DMS114 treated with DMSO at 0.1 percent for 48 hours (cell line): ENCODE measurements around the gene CTNNBL1.
"Not testable (repeated sequence)": the region's sequence is repeated elsewhere in the genome, so short reads cannot be mapped to it uniquely, and the experiment has no call there.

Source experiments
- DNase-seq: peaks from one replicate; lab custom pipeline; 2025; ENCODE audit not compliant: unreplicated experiment; lab: John Stamatoyannopoulos, UW

Gene CTNNBL1, protein sequence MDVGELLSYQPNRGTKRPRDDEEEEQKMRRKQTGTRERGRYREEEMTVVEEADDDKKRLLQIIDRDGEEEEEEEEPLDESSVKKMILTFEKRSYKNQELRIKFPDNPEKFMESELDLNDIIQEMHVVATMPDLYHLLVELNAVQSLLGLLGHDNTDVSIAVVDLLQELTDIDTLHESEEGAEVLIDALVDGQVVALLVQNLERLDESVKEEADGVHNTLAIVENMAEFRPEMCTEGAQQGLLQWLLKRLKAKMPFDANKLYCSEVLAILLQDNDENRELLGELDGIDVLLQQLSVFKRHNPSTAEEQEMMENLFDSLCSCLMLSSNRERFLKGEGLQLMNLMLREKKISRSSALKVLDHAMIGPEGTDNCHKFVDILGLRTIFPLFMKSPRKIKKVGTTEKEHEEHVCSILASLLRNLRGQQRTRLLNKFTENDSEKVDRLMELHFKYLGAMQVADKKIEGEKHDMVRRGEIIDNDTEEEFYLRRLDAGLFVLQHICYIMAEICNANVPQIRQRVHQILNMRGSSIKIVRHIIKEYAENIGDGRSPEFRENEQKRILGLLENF

DNA sequence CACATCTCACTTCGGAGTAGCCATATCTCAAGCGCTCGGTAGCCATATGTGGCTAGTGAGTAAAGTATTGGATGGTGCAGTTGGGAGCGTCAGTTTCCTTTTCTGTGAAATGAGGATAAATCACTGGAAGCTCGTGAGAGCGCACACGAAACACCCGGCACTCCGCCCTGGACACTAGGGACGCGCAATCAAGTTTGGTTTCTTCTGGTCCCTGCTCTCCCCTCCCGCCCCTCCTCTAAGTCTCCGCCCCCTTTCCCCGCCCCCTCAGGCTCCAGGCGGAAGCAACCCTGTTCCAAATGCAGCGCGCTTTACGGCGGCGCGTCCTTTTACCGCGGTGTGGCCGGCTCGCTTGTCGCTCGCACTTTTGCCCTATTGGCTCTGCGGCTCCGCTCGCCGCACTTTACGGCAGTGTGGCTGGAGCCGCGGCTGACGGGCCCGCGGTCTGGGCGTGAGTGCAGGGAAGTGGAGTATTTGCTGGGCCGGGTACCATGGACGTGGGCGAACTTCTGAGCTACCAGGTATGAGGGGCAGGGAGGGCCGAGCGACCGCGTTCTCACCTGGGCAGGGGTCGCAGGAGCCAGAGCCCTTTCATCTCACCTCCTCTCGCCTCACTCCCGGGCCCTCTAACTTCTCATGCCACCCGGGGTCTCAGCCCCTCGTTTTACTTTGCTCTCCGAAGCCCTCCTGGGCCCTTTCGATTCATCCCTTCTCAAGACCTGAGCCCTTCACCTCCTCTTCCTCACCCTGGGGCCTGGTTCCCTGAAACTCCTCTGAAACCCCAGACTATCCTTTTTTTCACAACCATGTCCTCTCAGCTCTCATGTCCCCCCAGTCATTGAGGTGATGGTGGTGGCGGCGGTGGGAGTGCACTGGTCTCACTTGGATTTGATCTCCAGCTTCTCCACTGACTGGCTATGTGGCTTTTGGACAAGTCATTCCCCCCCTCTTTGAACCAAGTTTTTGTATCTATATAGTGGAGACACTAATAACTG, at the start of gene CTNNBL1:
TSS of gene CTNNBL1 (plus strand) at position 396 of the 992 bp plus-strand sequence. CDS start at position 489, 93 bp downstream.
- DNase-seq: peak; percentile 88

DNA sequence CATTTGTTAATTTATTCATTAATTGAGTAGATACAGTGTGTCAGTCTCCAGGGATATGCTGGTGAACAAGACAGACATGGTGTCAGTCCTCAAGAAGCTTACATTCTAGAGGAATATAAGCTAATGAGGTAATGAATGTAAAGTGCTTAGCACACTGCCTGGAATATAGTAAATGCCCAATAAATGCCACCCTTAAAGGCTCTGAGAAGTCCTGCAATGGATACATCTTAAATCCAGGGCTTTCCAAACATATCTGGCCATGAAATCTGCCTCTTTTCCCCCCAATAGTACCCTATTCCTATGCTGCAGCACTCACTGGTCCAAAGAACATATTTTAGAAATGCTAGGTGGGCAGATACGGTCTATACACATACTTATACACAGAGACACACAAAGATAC, 49.2 kb upstream of the CTNNBL1 start:
- no peak for DNase-seq

GRCh38 chr20:37647946-37648345, 45.9 kb upstream of the CTNNBL1 start:
- DNase-seq: no peak

- DNase-seq: no peak
These were observed 44.8 kb upstream of the CTNNBL1 start for GRCh38 chr20:37649017-37649416.

GRCh38 chr20:37649676-37650370, 44.0 kb upstream of the CTNNBL1 start:
- DNase-seq: no peak

- DNase-seq: no peak
These were observed 43.2 kb upstream of the CTNNBL1 start for GRCh38 chr20:37650661-37651060.

- no peak for DNase-seq
These were observed 41.9 kb upstream of the CTNNBL1 start for GRCh38 chr20:37651932-37652331.

GRCh38 chr20:37656945-37657344, 36.9 kb upstream of the CTNNBL1 start:
- no peak for DNase-seq

DNA sequence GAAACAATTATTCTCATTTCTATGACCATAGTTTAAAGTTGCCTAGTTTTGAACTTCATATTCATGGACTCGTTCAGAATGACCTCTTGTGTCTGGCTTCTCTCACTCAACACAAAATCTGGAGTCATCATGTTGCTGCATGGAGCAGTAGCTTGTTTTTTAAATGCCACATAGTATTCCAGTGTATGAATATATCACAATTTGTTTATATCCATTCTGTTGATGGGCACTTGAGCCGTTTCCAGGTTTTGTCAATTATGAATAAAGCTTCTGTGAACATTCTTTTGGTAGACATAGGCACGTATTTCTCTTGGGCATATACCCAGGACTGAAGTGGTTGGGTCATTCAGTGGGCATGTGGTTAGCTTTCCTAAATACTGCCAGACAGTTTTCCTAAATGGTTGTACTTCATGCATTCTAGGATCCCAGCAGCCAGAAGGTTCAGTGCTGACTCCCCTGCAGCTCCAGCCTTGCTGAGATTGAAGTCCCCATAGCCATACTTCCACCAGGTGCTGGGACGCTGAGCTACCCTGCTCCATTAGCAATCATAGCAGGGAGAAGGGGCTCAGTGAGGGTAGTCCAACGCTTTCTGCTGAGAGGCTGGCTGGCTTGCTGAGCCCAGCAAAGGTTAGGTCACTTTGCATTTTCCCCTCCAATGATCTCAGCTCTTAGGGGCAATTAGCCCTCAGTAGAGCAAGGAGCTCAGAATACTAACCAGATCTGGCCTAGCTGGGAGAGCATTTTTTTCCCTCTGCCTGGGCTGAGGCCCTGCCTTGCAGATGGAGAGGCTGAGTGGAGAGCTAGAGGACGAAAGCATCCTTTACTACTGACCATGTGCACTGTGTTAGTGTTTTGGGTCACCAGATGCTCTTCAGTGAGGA, 35.7 kb upstream of the CTNNBL1 start:
- no peak for DNase-seq

- no peak for DNase-seq
These were observed 32.3 kb upstream of the CTNNBL1 start for GRCh38 chr20:37661519-37661918.

- no peak for DNase-seq
These were observed 31.5 kb upstream of the CTNNBL1 start for GRCh38 chr20:37662308-37662707.

GRCh38 chr20:37664595-37664994, 29.2 kb upstream of the CTNNBL1 start:
- not testable (repeated sequence) for DNase-seq

DNA sequence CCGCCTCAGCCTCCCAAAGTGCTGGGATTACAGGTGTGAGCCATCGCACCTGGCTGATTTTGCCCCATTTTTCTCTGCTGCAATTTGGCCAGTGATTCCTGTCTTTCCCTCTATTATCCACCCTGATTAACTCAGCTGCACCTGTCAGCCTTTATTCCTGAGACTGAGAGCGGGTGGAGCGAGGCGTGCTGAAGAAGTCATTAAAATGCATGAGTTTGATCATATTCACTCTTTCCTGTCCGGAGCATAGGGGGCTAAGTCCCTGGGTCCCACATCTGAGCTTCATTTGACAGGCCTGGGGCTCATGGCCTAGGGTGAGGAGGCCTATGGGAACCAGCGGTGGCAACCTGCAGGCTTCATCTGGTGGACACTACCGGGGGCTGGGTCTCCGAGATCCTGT, 25.7 kb upstream of the CTNNBL1 start:
- DNase-seq: no peak

DNA sequence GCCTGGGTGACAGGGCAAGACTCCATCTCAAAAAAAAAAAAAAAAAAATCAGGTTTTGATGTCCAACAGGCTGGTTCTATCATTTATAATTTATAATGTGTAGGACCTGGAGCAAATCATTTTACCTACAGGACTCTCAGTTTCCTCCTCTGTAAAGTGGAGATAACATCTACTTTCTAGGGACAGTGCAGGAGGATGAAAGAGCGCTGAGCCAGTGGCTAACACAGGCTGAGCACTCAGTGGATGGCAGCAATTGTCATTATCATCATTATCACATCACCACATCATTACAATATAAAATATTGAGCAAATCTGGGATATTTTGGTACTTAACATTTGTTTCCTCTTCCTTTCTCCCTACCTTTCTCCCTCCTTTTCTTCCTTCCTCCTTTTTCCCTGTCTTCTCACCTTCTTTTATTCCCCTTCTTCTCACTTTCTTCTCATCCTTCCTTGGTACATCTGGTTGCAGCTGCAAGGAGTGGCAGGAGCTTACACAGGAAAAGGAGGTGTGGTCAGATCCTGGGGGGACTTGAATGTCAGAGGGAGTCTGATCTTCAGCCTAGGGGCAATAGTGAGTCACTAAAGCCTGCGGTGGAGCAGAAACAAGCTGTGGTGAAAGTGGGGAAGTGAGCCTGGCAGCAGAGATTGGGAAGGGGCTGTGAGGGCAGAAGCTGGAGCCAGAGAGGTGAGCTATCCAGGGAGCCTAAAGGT, 24.6 kb upstream of the CTNNBL1 start:
- no peak for DNase-seq

DNA sequence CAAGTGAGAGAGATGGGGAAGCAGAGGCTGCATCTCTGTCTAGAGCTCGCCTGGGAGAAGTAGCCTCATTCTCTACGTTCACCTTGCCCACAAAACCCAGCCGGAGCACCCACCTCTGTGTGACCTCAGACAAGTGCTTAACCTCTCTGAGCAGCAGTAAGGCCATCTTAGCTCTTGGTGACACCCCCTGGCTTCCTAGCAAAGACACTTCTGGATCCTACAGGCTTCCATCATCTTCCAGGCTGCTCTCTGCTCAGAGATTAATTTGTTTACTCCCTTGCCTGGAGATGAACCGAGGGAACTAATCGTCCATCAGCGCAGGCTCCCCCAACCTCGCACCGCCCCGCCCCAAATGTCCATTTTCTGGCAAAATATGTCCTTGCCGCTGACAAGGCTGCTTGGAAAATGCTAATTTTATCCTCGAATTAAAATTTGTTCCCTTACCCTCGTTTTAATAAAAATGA, 24.0 kb upstream of the CTNNBL1 start:
- DNase-seq: no peak

DNA sequence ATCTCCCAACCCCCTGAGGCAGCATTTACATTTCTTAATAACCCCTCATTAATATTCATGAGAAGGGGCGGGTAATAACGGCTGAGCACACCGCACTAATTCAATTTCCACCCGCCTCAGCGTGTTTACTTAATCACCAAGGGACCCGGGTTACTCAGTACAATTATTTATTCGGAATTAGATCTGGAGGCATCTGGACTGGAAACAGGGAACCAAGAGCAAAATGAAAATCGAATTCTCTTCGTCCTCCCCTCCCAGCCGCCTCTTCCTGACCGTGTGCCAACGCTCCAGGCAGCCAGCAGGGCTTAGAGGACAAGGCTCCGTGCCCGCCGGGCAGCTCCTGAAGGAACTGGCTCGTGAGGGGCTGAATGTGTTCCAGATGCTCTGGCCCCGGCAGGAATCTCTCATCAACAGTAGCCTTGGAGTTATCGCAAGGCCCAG, 23.5 kb upstream of the CTNNBL1 start:
- DNase-seq: no peak

DNA sequence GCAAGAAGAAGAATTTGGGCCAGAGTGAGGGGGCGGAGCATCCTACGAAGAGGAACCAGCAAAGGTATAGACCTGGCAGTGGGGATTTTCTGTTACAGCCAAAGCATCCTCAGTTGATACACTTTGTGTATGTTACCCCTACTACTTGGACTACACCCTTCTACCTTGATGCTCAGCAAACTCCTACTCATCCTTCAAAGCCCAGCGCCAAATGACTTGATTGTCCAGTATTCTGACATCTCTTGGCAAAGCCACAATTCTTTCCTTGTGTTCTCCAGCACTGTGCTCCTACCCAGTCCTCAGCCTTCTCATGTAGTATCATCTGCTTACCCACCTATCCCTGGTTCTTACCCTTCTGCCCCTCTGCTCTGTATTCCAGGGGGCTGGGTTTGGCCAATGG, 21.7 kb upstream of the CTNNBL1 start:
- DNase-seq: no peak

DNA sequence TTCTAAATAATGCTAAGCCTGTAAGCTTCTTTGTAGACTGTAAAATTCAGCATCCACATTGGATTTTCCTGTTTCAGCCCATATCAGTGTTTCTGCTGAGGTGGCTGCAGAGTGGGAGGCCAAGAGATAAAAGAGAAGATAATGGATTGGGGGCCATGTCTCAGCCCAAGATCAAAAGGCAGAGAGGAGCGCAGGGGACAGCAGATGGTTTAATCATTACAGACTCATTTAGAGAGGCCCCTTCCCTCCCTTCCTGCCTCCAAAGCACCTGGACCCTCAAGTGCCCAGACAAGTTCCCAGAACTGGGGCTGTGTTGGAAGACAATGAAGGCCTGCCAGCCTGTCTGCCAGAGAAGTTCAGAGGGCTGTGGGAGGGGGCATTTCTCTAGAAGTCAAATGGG, 20.4 kb upstream of the CTNNBL1 start:
- no peak for DNase-seq

GRCh38 chr20:37676440-37676839, 17.4 kb upstream of the CTNNBL1 start:
- no peak for DNase-seq
